ENCODE measurements around the gene ANAPC5.

Gene ANAPC5

GRCh38 chr12:121331248-121331647 lies 21.0 kb downstream of the ANAPC5 start:
- no peak for TF ChIP-seq CTCF (IDR thresholded peaks at IDR 0.05; ENCODE audit: low read depth, low read length, missing control alignments)
- H3K4me3 ChIP-seq (ENCODE audit: low read depth, low read length): no peak overlapping the region

GRCh38 chr12:121330692-121331091 lies 21.5 kb downstream of the ANAPC5 start:
- no peak for DNase-seq (ENCODE audit: low read depth)
- TF ChIP-seq CTCF (IDR thresholded peaks at IDR 0.05; ENCODE audit: low read depth, low read length, missing control alignments): no peak
- H3K4me3 ChIP-seq (ENCODE audit: low read depth, low read length): no peak overlapping the region

More at GRCh38 chr12:121331248-121331647, 21.0 kb downstream of the ANAPC5 start:
- DNase-seq (ENCODE audit: low read depth): no peak

GRCh38 chr12:121330195-121330594 lies 22.0 kb downstream of the ANAPC5 start:
- H3K4me3 ChIP-seq (ENCODE audit: low read depth, low read length): no peak overlapping the region
- no peak for DNase-seq (ENCODE audit: low read depth)

GRCh38 chr12:121328620-121329019 lies 23.6 kb downstream of the ANAPC5 start:
- no peak for TF ChIP-seq CTCF (IDR thresholded peaks at IDR 0.05; ENCODE audit: low read depth, low read length, missing control alignments)
- no peak for DNase-seq (ENCODE audit: low read depth)
- H3K4me3 ChIP-seq (ENCODE audit: low read depth, low read length): no peak overlapping the region

More at GRCh38 chr12:121330195-121330594, 22.0 kb downstream of the ANAPC5 start:
- TF ChIP-seq CTCF (IDR thresholded peaks at IDR 0.05; ENCODE audit: low read depth, low read length, missing control alignments): no peak

- DNase-seq (ENCODE audit: low read depth): no peak
- TF ChIP-seq CTCF (IDR thresholded peaks at IDR 0.05; ENCODE audit: low read depth, low read length, missing control alignments): no peak
- H3K4me3 ChIP-seq (ENCODE audit: low read depth, low read length): no peak overlapping the region
Observed at GRCh38 chr12:121326996-121327674, 25.1 kb downstream of the ANAPC5 start.

GRCh38 chr12:121325922-121326396 lies 26.3 kb downstream of the ANAPC5 start:
- DNase-seq (ENCODE audit: low read depth): no peak
- no peak overlapping the region for H3K4me3 ChIP-seq (ENCODE audit: low read depth, low read length)
- no peak for TF ChIP-seq CTCF (IDR thresholded peaks at IDR 0.05; ENCODE audit: low read depth, low read length, missing control alignments)

- no peak for TF ChIP-seq CTCF (IDR thresholded peaks at IDR 0.05; ENCODE audit: low read depth, low read length, missing control alignments)
- DNase-seq (ENCODE audit: low read depth): no peak
- no peak overlapping the region for H3K4me3 ChIP-seq (ENCODE audit: low read depth, low read length)
Observed at GRCh38 chr12:121323908-121324307, 28.3 kb downstream of the ANAPC5 start.

Measured in GM12864 (cell line).